ENCODE data around the gene SYTL3.

SYTL3 gene

DNA sequence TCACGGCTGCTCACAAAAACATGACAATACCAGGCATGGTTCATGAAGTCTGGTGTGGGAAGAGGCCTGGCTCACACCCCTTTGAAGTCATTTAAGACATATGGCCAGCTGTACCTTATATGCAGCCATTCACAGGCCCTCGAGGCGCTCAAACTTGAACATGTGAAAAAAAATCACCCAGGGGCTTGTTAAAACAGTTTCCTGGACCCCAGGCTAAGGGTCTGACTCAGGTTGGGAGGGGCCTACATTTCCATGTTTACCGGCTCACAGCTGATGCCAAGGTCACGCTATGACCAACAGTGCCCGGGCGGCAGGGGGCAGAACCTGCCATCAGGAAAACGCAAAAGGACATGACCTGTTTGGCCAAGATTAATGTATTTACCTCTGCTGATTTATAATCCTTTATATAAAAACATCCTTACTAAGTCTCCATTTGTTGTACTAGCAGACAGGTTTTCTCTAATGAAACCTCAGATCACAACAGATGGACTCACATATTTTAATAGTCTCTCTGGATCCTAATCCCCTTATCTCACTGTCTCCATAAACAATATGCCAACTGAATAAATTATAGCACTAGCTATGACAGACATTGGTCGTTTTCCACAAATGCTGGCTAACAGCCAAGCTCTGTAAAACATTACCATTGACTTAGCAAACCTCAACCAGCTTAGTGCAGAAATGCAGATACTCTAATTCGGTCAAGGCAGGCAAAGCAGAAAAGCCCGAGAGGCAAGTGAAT is 149.4 kb downstream of the SYTL3 start:
- Histone ChIP-seq H3K4me2 (ENCODE audit: low read length) (peak overlapping the region; percentile 72), H3F3A (ENCODE audit: control insufficient read depth, insufficient read depth) (peaks cover 40% of the 10 kb centered on the region), H3K36me3 (ENCODE audit: control insufficient read depth, low read length) (peaks cover 88% of the 10 kb centered on the region), H3K79me2 (ENCODE audit: control insufficient read depth, low read length) (peaks cover 98% of the 10 kb centered on the region), H3K9me3 (ENCODE audit: control insufficient read depth, insufficient read depth, low read length) (no peaks in the 10 kb centered on the region), H4K20me1 (ENCODE audit: control insufficient read depth, insufficient read depth, low read depth, low read length) (peaks cover 66% of the 10 kb centered on the region), H3K9me2 (replicated peaks; ENCODE audit: control insufficient read depth, low read length) (no peaks in the 10 kb centered on the region), H3K4me1 (ENCODE audit: control insufficient read depth, low read length) (peaks cover 95% of the 10 kb centered on the region), H3K27me3 (ENCODE audit: control insufficient read depth, low read length) (no peaks in the 10 kb centered on the region), H3K27ac (ENCODE audit: low read depth, low read length) (peak overlapping the region; percentile 29), H3K4me3 (ENCODE audit: low read length) (peak overlapping the region; percentile 24)
- TF ChIP-seq EZH2phosphoT487 (IDR thresholded peaks at IDR 0.05; ENCODE audit: borderline replicate concordance, low read length) (no peak), CTCF (IDR thresholded peaks at IDR 0.05; ENCODE audit: low read depth, low read length, poor library complexity, severe bottlenecking) (peak; percentile 21)

DNA sequence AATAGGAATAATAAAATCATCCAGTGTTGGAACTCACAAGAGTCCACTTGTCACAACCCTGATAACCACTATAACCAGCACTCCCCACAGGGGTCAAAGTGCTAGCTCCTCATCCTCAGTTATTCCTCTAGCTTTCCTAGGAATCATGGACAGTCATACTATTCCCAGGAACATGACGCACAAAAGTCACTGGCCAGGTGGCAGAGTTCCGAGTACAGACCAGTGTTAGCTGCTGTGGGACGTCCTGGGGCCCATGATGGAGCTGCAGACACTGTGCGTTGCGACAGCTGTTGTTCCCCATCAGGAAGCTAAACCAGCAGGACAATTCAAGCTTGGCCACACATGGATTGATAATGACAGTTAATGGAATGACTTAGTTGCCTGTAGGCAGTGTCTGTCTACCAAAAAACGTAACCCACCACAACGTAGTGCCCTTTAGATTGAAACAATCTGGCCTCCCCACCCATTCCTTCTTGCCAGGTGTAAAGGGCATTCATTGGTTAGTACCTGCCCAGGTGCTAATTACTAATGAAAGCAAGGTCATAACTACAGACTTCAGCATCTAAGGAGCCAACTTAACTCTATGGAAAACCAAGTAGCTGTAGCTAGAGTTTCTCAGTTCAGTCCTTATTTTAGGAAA is 151.9 kb downstream of the SYTL3 start:
- Histone ChIP-seq H3K27ac (ENCODE audit: low read depth, low read length) (peak overlapping the region; percentile 73), H3K9me3 (ENCODE audit: control insufficient read depth, insufficient read depth, low read length) (no peaks in the 10 kb centered on the region), H3K4me1 (ENCODE audit: control insufficient read depth, low read length) (peaks cover 96% of the 10 kb centered on the region), H3K27me3 (ENCODE audit: control insufficient read depth, low read length) (no peaks in the 10 kb centered on the region), H3F3A (ENCODE audit: control insufficient read depth, insufficient read depth) (peaks cover 58% of the 10 kb centered on the region), H3K4me2 (ENCODE audit: low read length) (peak overlapping the region; percentile 72), H3K36me3 (ENCODE audit: control insufficient read depth, low read length) (peaks cover 84% of the 10 kb centered on the region), H3K4me3 (ENCODE audit: low read length) (peak overlapping the region; percentile 34), H3K9me2 (replicated peaks; ENCODE audit: control insufficient read depth, low read length) (no peaks in the 10 kb centered on the region), H4K20me1 (ENCODE audit: control insufficient read depth, insufficient read depth, low read depth, low read length) (peaks cover 53% of the 10 kb centered on the region), H3K79me2 (ENCODE audit: control insufficient read depth, low read length) (peaks cover 97% of the 10 kb centered on the region)
- no peak for TF ChIP-seq CTCF (IDR thresholded peaks at IDR 0.05; ENCODE audit: low read depth, low read length, poor library complexity, severe bottlenecking)
- TF ChIP-seq EZH2phosphoT487 (IDR thresholded peaks at IDR 0.05; ENCODE audit: borderline replicate concordance, low read length): no peak

DNA sequence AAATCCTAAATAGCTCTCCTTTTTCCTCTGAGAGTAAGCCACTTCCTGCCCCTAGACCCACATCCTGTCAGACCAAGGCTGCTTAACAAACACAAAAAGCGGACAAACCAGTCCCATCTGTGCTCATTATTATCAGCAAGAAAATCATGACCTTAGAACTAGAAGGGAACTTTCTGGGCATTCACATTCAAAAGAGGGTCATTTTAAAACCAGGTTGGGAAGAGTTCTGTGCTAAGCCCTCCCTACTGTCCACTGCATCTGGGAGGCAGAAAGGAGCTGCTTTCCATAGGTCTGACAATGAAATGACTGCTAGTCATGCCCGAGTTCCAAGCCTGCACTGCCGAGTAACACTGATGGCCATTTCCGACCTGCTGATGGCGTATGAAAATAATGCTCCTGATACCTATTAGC is 153.9 kb downstream of the SYTL3 start:
- Histone ChIP-seq H3K4me3 (ENCODE audit: low read length) (peak overlapping the region; percentile 67), H3K27ac (ENCODE audit: low read depth, low read length) (peak overlapping the region; percentile 99), H4K20me1 (ENCODE audit: control insufficient read depth, insufficient read depth, low read depth, low read length) (peaks cover 35% of the 10 kb centered on the region), H3K9me2 (replicated peaks; ENCODE audit: control insufficient read depth, low read length) (no peaks in the 10 kb centered on the region), H3K4me1 (ENCODE audit: control insufficient read depth, low read length) (peaks cover 96% of the 10 kb centered on the region), H3K9me3 (ENCODE audit: control insufficient read depth, insufficient read depth, low read length) (no peaks in the 10 kb centered on the region), H3K36me3 (ENCODE audit: control insufficient read depth, low read length) (peaks cover 84% of the 10 kb centered on the region), H3K27me3 (ENCODE audit: control insufficient read depth, low read length) (no peaks in the 10 kb centered on the region), H3K4me2 (ENCODE audit: low read length) (peak overlapping the region; percentile 90), H3F3A (ENCODE audit: control insufficient read depth, insufficient read depth) (peaks cover 65% of the 10 kb centered on the region), H3K79me2 (ENCODE audit: control insufficient read depth, low read length) (peaks cover 97% of the 10 kb centered on the region)
- TF ChIP-seq EZH2phosphoT487 (IDR thresholded peaks at IDR 0.05; ENCODE audit: borderline replicate concordance, low read length) (no peak), CTCF (IDR thresholded peaks at IDR 0.05; ENCODE audit: low read depth, low read length, poor library complexity, severe bottlenecking) (no peak)

All from DOHH2 (cell line).